HepG2 (cell line): Measurements from ENCODE around the gene INF2. TPM values are rescaled to one million over a fixed set of nuclear protein-coding genes. Genes with fewer than 3 reads are reported as not detected.

ENCODE experiments used
- AHR ChIP-seq: IDR thresholded peaks from 2 replicates; pipeline ENCODE4 v1.6.1; 2018; ENCODE audit warnings: missing genetic modification reagents, missing compliant biosample characterization
- DMAP1 ChIP-seq: IDR thresholded peaks from 2 replicates; pipeline ENCODE4 v1.6.1; 2016
- ETV5 ChIP-seq: IDR thresholded peaks from 2 replicates; pipeline ENCODE4 v1.6.1; 2018; ENCODE audit warnings: missing biosample characterization, missing genetic modification reagents, inconsistent platforms, borderline replicate concordance
- GLI4 ChIP-seq: sonication (generic); formaldehyde crosslinking; IDR thresholded peaks from 2 replicates; pipeline ENCODE4 v1.5.1; 2020; ENCODE audit warnings: missing genetic modification reagents, mild to moderate bottlenecking, moderate library complexity, borderline replicate concordance
- HMG20A ChIP-seq: IDR thresholded peaks from 2 replicates; pipeline ENCODE4 v1.6.1; 2016; ENCODE audit warnings: borderline replicate concordance
- RBFOX2 ChIP-seq: fragments of 200-400 bp; formaldehyde crosslinking; IDR thresholded peaks from 2 replicates; pipeline ENCODE4 v1.6.1; 2017; ENCODE audit warnings: low read depth, mild to moderate bottlenecking, low read length
- SMAD9 ChIP-seq: sonication (generic); formaldehyde crosslinking; IDR thresholded peaks from 2 replicates; pipeline ENCODE4 v1.5.1; 2020; ENCODE audit warnings: mild to moderate bottlenecking, missing genetic modification reagents
- TGIF2 ChIP-seq: IDR thresholded peaks from 2 replicates; pipeline ENCODE4 v1.6.1; 2016; ENCODE audit warnings: control low read depth, missing compliant biosample characterization
- ZBTB10 ChIP-seq: sonication (generic); formaldehyde crosslinking; IDR thresholded peaks from 2 replicates; pipeline ENCODE4 v1.4.0; 2020; ENCODE audit warnings: missing genetic modification reagents, borderline replicate concordance
- ZMAT5 ChIP-seq: sonication (generic); formaldehyde crosslinking; IDR thresholded peaks from 2 replicates; pipeline ENCODE4 v1.5.0; 2020; ENCODE audit warnings: mild to moderate bottlenecking, low read depth, missing genetic modification reagents, borderline replicate concordance
- ZNF225 ChIP-seq: sonication (generic); formaldehyde crosslinking; IDR thresholded peaks from 2 replicates; pipeline ENCODE4 v1.4.0; 2020; ENCODE audit warnings: mild to moderate bottlenecking, missing genetic modification reagents
- ZNF24 ChIP-seq: fragments of 450-650 bp; IDR thresholded peaks from 2 replicates; pipeline ENCODE4 v1.6.1; 2017; ENCODE audit warnings: antibody characterized with exemption, mild to moderate bottlenecking
- ZNF296 ChIP-seq: sonication (generic); formaldehyde crosslinking; conservative IDR thresholded peaks from 2 replicates; pipeline ENCODE4 v1.5.0; 2020; ENCODE audit warnings: mild to moderate bottlenecking, missing genetic modification reagents
- ZNF317 ChIP-seq: sonication (generic); formaldehyde crosslinking; IDR thresholded peaks from 2 replicates; pipeline ENCODE4 v1.5.0; 2020; ENCODE audit warnings: mild to moderate bottlenecking, missing genetic modification reagents
- ZNF326 ChIP-seq: sonication (generic); formaldehyde crosslinking; IDR thresholded peaks from 2 replicates; pipeline ENCODE4 v1.4.0; 2020; ENCODE audit warnings: missing genetic modification reagents, borderline replicate concordance
- ZNF362 ChIP-seq: sonication (generic); formaldehyde crosslinking; IDR thresholded peaks from 2 replicates; pipeline ENCODE4 v1.4.0; 2020; ENCODE audit warnings: missing genetic modification reagents, mild to moderate bottlenecking, borderline replicate concordance
- ZNF510 ChIP-seq: sonication (generic); formaldehyde crosslinking; IDR thresholded peaks from 2 replicates; pipeline ENCODE4 v1.4.0; 2020; ENCODE audit warnings: low read depth, mild to moderate bottlenecking, missing genetic modification reagents
- ZNF530 ChIP-seq: sonication (generic); formaldehyde crosslinking; IDR thresholded peaks from 2 replicates; pipeline ENCODE4 v1.5.0; 2020; ENCODE audit warnings: low read depth, mild to moderate bottlenecking, missing genetic modification reagents
- ZNF567 ChIP-seq: sonication (generic); formaldehyde crosslinking; IDR thresholded peaks from 2 replicates; pipeline ENCODE4 v1.8.1; 2023; ENCODE audit warnings: mild to moderate bottlenecking, missing genetic modification reagents, borderline replicate concordance
- ZNF652 ChIP-seq: IDR thresholded peaks from 2 replicates; pipeline ENCODE4 v1.6.1; 2016; ENCODE audit warnings: low read depth, borderline replicate concordance
- ZNF7 ChIP-seq: IDR thresholded peaks from 2 replicates; pipeline ENCODE4 v1.6.1; 2016; ENCODE audit warnings: missing biosample characterization, missing genetic modification reagents
- ZNF75D ChIP-seq: sonication (generic); formaldehyde crosslinking; IDR thresholded peaks from 2 replicates; pipeline ENCODE4 v1.8.1; 2023; ENCODE audit warnings: missing genetic modification reagents, mild to moderate bottlenecking, borderline replicate concordance
- polyA plus RNA-seq, 8 experiments: library from polyadenylated mRNA; depleted of rRNA in 3 of 8; stranded (reverse) in 7 of 8; unstranded in 1 of 8; fragments of >200 nt; fragmentation: Illumina TruSeq in 4 of 8; extraction: Trizol in 4 of 8; gene quantifications; 2 replicates each; pipeline versions ENCODE4 v1.2.1 to v1.2.3, GENCODE V29; 2011 to 2016; ENCODE audit warnings: low read depth in 4 of 8, missing spikeins in 1 of 8, mixed read lengths in 1 of 8; ENCODE audit not compliant: insufficient read depth in 1 of 8
- total RNA-seq, 5 experiments: library from RNA; depleted of rRNA; stranded (reverse); fragments of >200 nt; fragmentation: Illumina TruSeq; extraction: Trizol; gene quantifications; 2 replicates each; pipeline ENCODE4 v1.2.3, GENCODE V29; 2016; ENCODE audit warnings: low read depth in 1 of 5
- TF ChIP-seq, protein P1 (sequence below): sonication (generic); formaldehyde crosslinking; IDR thresholded peaks from 2 replicates; pipeline ENCODE4 v1.5.0; 2020; ENCODE audit warnings: missing genetic modification reagents

The INF2 gene
- total and polyA plus RNA-seq, 2 of the 13 experiments (the other 11 are each of a cell fraction or from before 2014, with no cell fraction given), result 16.4 to 26.4 TPM

- TF ChIP-seq ZMAT5 (no peak), AHR (CRISPR knock-in tag) (no peak), ZNF75D (CRISPR knock-in tag) (no peak), ZNF510 (CRISPR knock-in tag) (no peak; the same call in 1 of the 2 replicates), ZNF652 (CRISPR knock-in tag) (no peak), DMAP1 (CRISPR knock-in tag) (peak; percentile 98), ETV5 (CRISPR knock-in tag) (peak; percentile 89), ZNF7 (CRISPR knock-in tag) (no peak), ZNF567 (CRISPR knock-in tag) (no peak), ZNF326 (CRISPR knock-in tag) (peak; percentile 70; the same call in 1 of the 2 replicates), ZNF225 (CRISPR knock-in tag) (no peak; the same call in 1 of the 2 replicates), GLI4 (CRISPR knock-in tag) (0 out of 2 replicates have a peak, but pooled peaks have one; percentile 47), TGIF2 (CRISPR knock-in tag) (peak; percentile 37; the same call in 1 of the 2 replicates), SMAD9 (no peak), ZNF317 (CRISPR knock-in tag) (peak; percentile 82; the same call in 1 of the 2 replicates), ZNF362 (CRISPR knock-in tag) (peak; percentile 49; the same call in 1 of the 2 replicates), RBFOX2 (peak; percentile 83), ZNF296 (CRISPR knock-in tag) (no peak; the same call in 1 of the 2 replicates), ZBTB10 (CRISPR knock-in tag) (no peak), ZNF24 (no peak), ZNF530 (CRISPR knock-in tag) (no peak), HMG20A (CRISPR knock-in tag) (peak; percentile 64; the same call in 1 of the 2 replicates)
- TF ChIP-seq, protein P1, sequence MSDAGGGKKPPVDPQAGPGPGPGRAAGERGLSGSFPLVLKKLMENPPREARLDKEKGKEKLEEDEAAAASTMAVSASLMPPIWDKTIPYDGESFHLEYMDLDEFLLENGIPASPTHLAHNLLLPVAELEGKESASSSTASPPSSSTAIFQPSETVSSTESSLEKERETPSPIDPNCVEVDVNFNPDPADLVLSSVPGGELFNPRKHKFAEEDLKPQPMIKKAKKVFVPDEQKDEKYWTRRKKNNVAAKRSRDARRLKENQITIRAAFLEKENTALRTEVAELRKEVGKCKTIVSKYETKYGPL (CRISPR knock-in tag), result no peak
These were observed 45.8 kb downstream of the INF2 start (continued) for GRCh38 chr14:104734991-104735779.
